ENCODE data around the gene OLFML3.

DNA sequence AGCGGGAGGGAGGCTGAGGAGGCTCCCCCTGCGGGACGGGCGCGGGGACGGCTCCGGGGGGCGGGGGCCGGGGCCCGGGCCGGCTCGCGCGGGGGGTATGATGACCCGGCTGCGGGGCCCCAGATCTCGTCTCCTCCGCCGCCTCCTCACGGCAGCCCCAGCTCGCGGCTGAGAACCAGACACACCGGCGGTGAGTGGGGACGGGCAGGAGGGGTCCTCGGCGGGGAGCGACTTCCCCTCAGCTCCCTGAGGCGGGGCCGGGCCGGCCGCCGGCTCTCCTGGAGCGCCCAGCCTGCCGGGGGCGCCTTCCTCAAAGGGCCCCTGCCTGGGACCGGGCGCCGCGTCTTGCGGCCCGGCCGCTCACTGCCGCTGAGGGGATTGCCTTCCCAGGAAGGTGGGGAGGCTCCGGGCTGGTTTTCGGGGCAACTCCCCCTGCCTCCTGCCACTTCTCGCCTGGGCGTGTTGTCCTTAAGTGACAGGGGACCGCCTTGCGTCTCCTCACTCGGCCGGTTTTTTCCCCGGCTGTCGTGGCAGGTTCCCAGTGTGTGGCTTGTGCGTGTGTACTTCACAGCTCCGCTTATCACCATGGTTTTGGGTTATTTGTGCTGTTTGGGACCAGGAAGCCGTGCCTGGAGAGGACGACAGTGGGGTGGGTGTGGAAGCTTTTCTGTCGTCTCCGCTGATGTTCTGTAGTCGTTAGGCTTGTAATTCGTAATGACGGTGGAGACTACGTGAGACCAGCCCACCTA lies 49.4 kb upstream of the OLFML3 start:
- no peak for TF ChIP-seq SUZ12 (IDR thresholded peaks at IDR 0.05; ENCODE audit: extremely low read depth, insufficient read depth, insufficient read length)
- no peak for TF ChIP-seq YY1 (IDR thresholded peaks at IDR 0.05; ENCODE audit: insufficient read depth, insufficient read length)

Data from NT2/D1 (cell line).